Stimulated activated naive CD8-positive, alpha-beta T cell treated with anti-CD3 and anti-CD28 coated beads, Interleukin-15, Interleukin-2, amounts not matched to agents 100 ng/mL and 50 ng/mL, for 24 hours (primary cell): Measurements from ENCODE around the gene ERC2.

Experiments used
- H3K27ac Mint-ChIP-seq: one replicate; pipeline ENCODE4 v1.8.0; 2021; ENCODE audit warnings: mild to moderate bottlenecking, mixed read lengths
- H3K27me3 Mint-ChIP-seq: one replicate; pipeline ENCODE4 v1.8.0; 2021; ENCODE audit warnings: mixed read lengths
- H3K36me3 Mint-ChIP-seq: one replicate; pipeline ENCODE4 v1.8.0; 2021; ENCODE audit warnings: low read depth, mixed read lengths
- H3K4me1 Mint-ChIP-seq: one replicate; pipeline ENCODE4 v1.8.0; 2021; ENCODE audit warnings: low read depth, mixed read lengths
- H3K4me3 Mint-ChIP-seq: one replicate; pipeline ENCODE4 v1.8.0; 2021; ENCODE audit warnings: mild to moderate bottlenecking, mixed read lengths
- H3K9me3 Mint-ChIP-seq: one replicate; pipeline ENCODE4 v1.8.0; 2021; ENCODE audit warnings: mixed read lengths

ERC2 gene

GRCh38 chr3:55701997-55702396 lies 766.3 kb downstream of the ERC2 start:
- H3K27me3 Mint-ChIP-seq: no peaks in the 10 kb centered on the region
- no peaks in the 10 kb centered on the region for H3K9me3 Mint-ChIP-seq
- H3K4me3 Mint-ChIP-seq: no peak overlapping the region
- no peaks in the 10 kb centered on the region for H3K36me3 Mint-ChIP-seq
- H3K27ac Mint-ChIP-seq: no peak overlapping the region
- H3K4me1 Mint-ChIP-seq: no peaks in the 10 kb centered on the region

- Mint-ChIP-seq H3K4me1 (no peaks in the 10 kb centered on the region), H3K4me3 (no peak overlapping the region), H3K27me3 (no peaks in the 10 kb centered on the region), H3K27ac (no peak overlapping the region), H3K9me3 (no peaks in the 10 kb centered on the region), H3K36me3 (no peaks in the 10 kb centered on the region)
Measured at GRCh38 chr3:55698831-55699230, 769.4 kb downstream of the ERC2 start.

- Mint-ChIP-seq H3K27ac (no peak overlapping the region), H3K9me3 (no peaks in the 10 kb centered on the region), H3K4me1 (no peaks in the 10 kb centered on the region), H3K4me3 (no peak overlapping the region), H3K36me3 (no peaks in the 10 kb centered on the region), H3K27me3 (no peaks in the 10 kb centered on the region)
Measured at GRCh38 chr3:55697177-55697865, 770.9 kb downstream of the ERC2 start.

- Mint-ChIP-seq H3K27me3 (peaks cover 3% of the 10 kb centered on the region), H3K4me1 (no peaks in the 10 kb centered on the region), H3K9me3 (no peaks in the 10 kb centered on the region)
Measured at GRCh38 chr3:55692957-55693558, 775.2 kb downstream of the ERC2 start.

GRCh38 chr3:55692295-55692956 lies 775.8 kb downstream of the ERC2 start:
- Mint-ChIP-seq H3K4me3 (no peak overlapping the region), H3K27ac (no peak overlapping the region), H3K9me3 (no peaks in the 10 kb centered on the region), H3K27me3 (peaks cover 3% of the 10 kb centered on the region), H3K36me3 (no peaks in the 10 kb centered on the region), H3K4me1 (no peaks in the 10 kb centered on the region)

More at GRCh38 chr3:55692957-55693558, 775.2 kb downstream of the ERC2 start:
- no peak overlapping the region for H3K27ac Mint-ChIP-seq
- H3K36me3 Mint-ChIP-seq: no peaks in the 10 kb centered on the region
- no peak overlapping the region for H3K4me3 Mint-ChIP-seq

- peaks cover 3% of the 10 kb centered on the region for H3K27me3 Mint-ChIP-seq
- H3K9me3 Mint-ChIP-seq: no peaks in the 10 kb centered on the region
- no peaks in the 10 kb centered on the region for H3K4me1 Mint-ChIP-seq
- H3K27ac Mint-ChIP-seq: no peak overlapping the region
- no peaks in the 10 kb centered on the region for H3K36me3 Mint-ChIP-seq
- no peak overlapping the region for H3K4me3 Mint-ChIP-seq
Measured at GRCh38 chr3:55691141-55691540, 777.1 kb downstream of the ERC2 start.

GRCh38 chr3:55690726-55691125 lies 777.5 kb downstream of the ERC2 start:
- H3K4me3 Mint-ChIP-seq: no peak overlapping the region
- H3K27me3 Mint-ChIP-seq: peaks cover 3% of the 10 kb centered on the region
- H3K4me1 Mint-ChIP-seq: no peaks in the 10 kb centered on the region
- no peaks in the 10 kb centered on the region for H3K9me3 Mint-ChIP-seq
- H3K36me3 Mint-ChIP-seq: no peaks in the 10 kb centered on the region
- H3K27ac Mint-ChIP-seq: no peak overlapping the region

GRCh38 chr3:55690177-55690576 lies 778.1 kb downstream of the ERC2 start:
- H3K4me1 Mint-ChIP-seq: no peaks in the 10 kb centered on the region
- H3K36me3 Mint-ChIP-seq: no peaks in the 10 kb centered on the region
- no peaks in the 10 kb centered on the region for H3K9me3 Mint-ChIP-seq
- no peak overlapping the region for H3K27ac Mint-ChIP-seq
- H3K27me3 Mint-ChIP-seq: peaks cover 3% of the 10 kb centered on the region
- H3K4me3 Mint-ChIP-seq: no peak overlapping the region

GRCh38 chr3:55688154-55688553 lies 780.1 kb downstream of the ERC2 start:
- peaks cover 3% of the 10 kb centered on the region for H3K27me3 Mint-ChIP-seq
- H3K9me3 Mint-ChIP-seq: no peaks in the 10 kb centered on the region
- H3K27ac Mint-ChIP-seq: no peak overlapping the region
- no peaks in the 10 kb centered on the region for H3K4me1 Mint-ChIP-seq
- H3K36me3 Mint-ChIP-seq: no peaks in the 10 kb centered on the region
- H3K4me3 Mint-ChIP-seq: no peak overlapping the region

GRCh38 chr3:55687526-55687925 lies 780.7 kb downstream of the ERC2 start:
- Mint-ChIP-seq H3K4me1 (no peaks in the 10 kb centered on the region), H3K36me3 (no peaks in the 10 kb centered on the region), H3K27ac (no peak overlapping the region), H3K9me3 (no peaks in the 10 kb centered on the region), H3K4me3 (no peak overlapping the region), H3K27me3 (peaks cover 3% of the 10 kb centered on the region)

GRCh38 chr3:55686426-55687254 lies 781.6 kb downstream of the ERC2 start:
- Mint-ChIP-seq H3K27me3 (peaks cover 3% of the 10 kb centered on the region), H3K4me1 (no peaks in the 10 kb centered on the region), H3K9me3 (no peaks in the 10 kb centered on the region), H3K36me3 (no peaks in the 10 kb centered on the region), H3K4me3 (no peak overlapping the region), H3K27ac (no peak overlapping the region)

- Mint-ChIP-seq H3K27ac (no peak overlapping the region), H3K36me3 (no peaks in the 10 kb centered on the region), H3K27me3 (no peaks in the 10 kb centered on the region), H3K4me1 (no peaks in the 10 kb centered on the region), H3K4me3 (no peak overlapping the region), H3K9me3 (no peaks in the 10 kb centered on the region)
Measured at GRCh38 chr3:55683666-55684270, 784.5 kb downstream of the ERC2 start.

GRCh38 chr3:55682461-55682860 lies 785.8 kb downstream of the ERC2 start:
- Mint-ChIP-seq H3K27me3 (no peaks in the 10 kb centered on the region), H3K4me1 (no peaks in the 10 kb centered on the region), H3K36me3 (no peaks in the 10 kb centered on the region), H3K4me3 (no peak overlapping the region), H3K9me3 (no peaks in the 10 kb centered on the region), H3K27ac (no peak overlapping the region)

- H3K36me3 Mint-ChIP-seq: no peaks in the 10 kb centered on the region
- H3K4me3 Mint-ChIP-seq: no peak overlapping the region
- no peak overlapping the region for H3K27ac Mint-ChIP-seq
- no peaks in the 10 kb centered on the region for H3K9me3 Mint-ChIP-seq
- H3K27me3 Mint-ChIP-seq: no peaks in the 10 kb centered on the region
- H3K4me1 Mint-ChIP-seq: no peaks in the 10 kb centered on the region
Measured at GRCh38 chr3:55678546-55679216, 789.6 kb downstream of the ERC2 start.
